HEK293 (cell line): ENCODE data around the gene ETV4.

Experiments
- GLI2 ChIP-seq: fragments of 450-650 bp; formaldehyde crosslinking; IDR thresholded peaks from 2 replicates; pipeline ENCODE4; 2017; ENCODE audit warnings: missing biosample characterization, missing genetic modification characterization, low read depth, borderline replicate concordance
- HOXC10 ChIP-seq: sonication (generic); formaldehyde crosslinking; IDR thresholded peaks from 2 replicates; pipeline ENCODE4 v1.8.1; 2023; ENCODE audit warnings: mild to moderate bottlenecking, missing genetic modification reagents
- OVOL3 ChIP-seq: fragments of 450-650 bp; formaldehyde crosslinking; IDR thresholded peaks from 2 replicates; pipeline ENCODE4 v1.5.1; 2016; ENCODE audit warnings: missing biosample characterization, missing genetic modification characterization
- PRDM10 ChIP-seq: fragments of 450-650 bp; formaldehyde crosslinking; IDR thresholded peaks from 2 replicates; pipeline ENCODE4 v1.5.1; 2016; ENCODE audit warnings: missing biosample characterization, missing genetic modification characterization
- SP3 ChIP-seq: fragments of 450-650 bp; formaldehyde crosslinking; IDR thresholded peaks from 2 replicates; pipeline ENCODE4 v1.5.1; 2016; ENCODE audit warnings: missing biosample characterization, missing genetic modification characterization
- YY1 ChIP-seq: fragments of 450-650 bp; formaldehyde crosslinking; IDR thresholded peaks from 2 replicates; pipeline ENCODE4 v1.5.1; 2018; ENCODE audit warnings: missing biosample characterization, missing genetic modification characterization
- ZBTB11 ChIP-seq: fragments of 450-650 bp; formaldehyde crosslinking; conservative IDR thresholded peaks from 2 replicates; pipeline ENCODE4 v1.5.1; 2016; ENCODE audit warnings: low read depth, missing biosample characterization, missing genetic modification characterization
- ZBTB20 ChIP-seq: fragments of 450-650 bp; formaldehyde crosslinking; IDR thresholded peaks from 2 replicates; pipeline ENCODE4 v1.5.1; 2016; ENCODE audit warnings: missing biosample characterization, missing genetic modification characterization
- ZBTB26 ChIP-seq: fragments of 450-650 bp; formaldehyde crosslinking; optimal IDR thresholded peaks from 2 replicates; pipeline ENCODE3; 2016; ENCODE audit warnings: missing biosample characterization, mild to moderate bottlenecking, missing genetic modification characterization
- ZBTB48 ChIP-seq: fragments of 450-650 bp; formaldehyde crosslinking; IDR thresholded peaks from 2 replicates; pipeline ENCODE4 v1.5.1; 2016; ENCODE audit warnings: missing biosample characterization, missing genetic modification characterization
- ZBTB8A ChIP-seq: fragments of 450-650 bp; formaldehyde crosslinking; IDR thresholded peaks from 2 replicates; pipeline ENCODE4 v1.5.1; 2016; ENCODE audit warnings: missing biosample characterization, missing genetic modification characterization
- ZNF10 ChIP-seq: fragments of 450-650 bp; formaldehyde crosslinking; IDR thresholded peaks from 2 replicates; pipeline ENCODE4 v1.5.1; 2017; ENCODE audit warnings: missing biosample characterization, missing genetic modification characterization
- ZNF148 ChIP-seq: fragments of 450-650 bp; formaldehyde crosslinking; IDR thresholded peaks from 2 replicates; pipeline ENCODE4 v1.5.0; 2017; ENCODE audit warnings: missing biosample characterization, missing genetic modification characterization, borderline replicate concordance
- ZNF18 ChIP-seq: fragments of 450-650 bp; formaldehyde crosslinking; IDR thresholded peaks from 2 replicates; pipeline ENCODE4 v1.5.1; 2016; ENCODE audit warnings: missing biosample characterization, missing genetic modification characterization
- ZNF280C ChIP-seq: fragments of 450-650 bp; formaldehyde crosslinking; IDR thresholded peaks from 2 replicates; pipeline ENCODE4 v1.5.1; 2016; ENCODE audit warnings: missing biosample characterization, missing genetic modification characterization
- ZNF660 ChIP-seq: fragments of 450-650 bp; IDR thresholded peaks from 2 replicates; pipeline ENCODE4 v1.5.1; 2018; ENCODE audit warnings: missing biosample characterization, mild to moderate bottlenecking, missing genetic modification characterization
- ZSCAN16 ChIP-seq: fragments of 450-650 bp; formaldehyde crosslinking; IDR thresholded peaks from 2 replicates; pipeline ENCODE4 v1.5.1; 2016; ENCODE audit warnings: missing biosample characterization, missing genetic modification characterization

ETV4 gene

GRCh38 chr17:43530288-43531081 is 15.7 kb downstream of the ETV4 start (continued):
- peak; percentile 46; the same call in 1 of the 2 replicates for TF ChIP-seq GLI2
- peak; percentile 83 for TF ChIP-seq YY1 (tag by site-specific recombination)
- TF ChIP-seq ZBTB11 (tag by site-specific recombination): peak; percentile 51; the same call in 1 of the 2 replicates
- TF ChIP-seq ZNF18 (tag by site-specific recombination): peak; percentile 86
- 0 out of 2 replicates have a peak, but pooled peaks have one; percentile 47 for TF ChIP-seq ZBTB8A (tag by site-specific recombination)
- TF ChIP-seq ZBTB20: no peak; the same call in 1 of the 2 replicates
- peak; percentile 37 for TF ChIP-seq ZBTB26 (tag by site-specific recombination)
- peak; percentile 83 for TF ChIP-seq SP3 (tag by site-specific recombination)
- TF ChIP-seq ZSCAN16 (tag by site-specific recombination): no peak
- TF ChIP-seq HOXC10 (CRISPR knock-in tag): no peak
- TF ChIP-seq ZNF10 (tag by site-specific recombination): 0 out of 2 replicates have a peak, but pooled peaks have one; percentile 62
- peak; percentile 65; the same call in 1 of the 2 replicates for TF ChIP-seq ZNF660 (tag by site-specific recombination)
- peak; percentile 40; the same call in 1 of the 2 replicates for TF ChIP-seq ZBTB48 (tag by site-specific recombination)
- no peak for TF ChIP-seq ZNF280C (tag by site-specific recombination)
- TF ChIP-seq OVOL3 (tag by site-specific recombination): no peak
- TF ChIP-seq PRDM10 (tag by site-specific recombination): peak; percentile 68; the same call in 1 of the 2 replicates
- no peak for TF ChIP-seq ZNF148
